ENCODE data around the gene CYP46A1.

CYP46A1 gene

GRCh38 chr14:99686557-99687283 lies 2.6 kb downstream of the CYP46A1 start:
- peaks cover 10% of the 10 kb centered on the region for H3K4me1 Mint-ChIP-seq (ENCODE audit: low read depth)
- no peak overlapping the region for H3K4me3 Mint-ChIP-seq
- no peaks in the 10 kb centered on the region for H3K36me3 Mint-ChIP-seq (ENCODE audit: low read depth)
- no peak overlapping the region for H3K27ac Mint-ChIP-seq
- no peaks in the 10 kb centered on the region for H3K9me3 Mint-ChIP-seq
- peaks cover 27% of the 10 kb centered on the region for H3K27me3 Mint-ChIP-seq

DNA sequence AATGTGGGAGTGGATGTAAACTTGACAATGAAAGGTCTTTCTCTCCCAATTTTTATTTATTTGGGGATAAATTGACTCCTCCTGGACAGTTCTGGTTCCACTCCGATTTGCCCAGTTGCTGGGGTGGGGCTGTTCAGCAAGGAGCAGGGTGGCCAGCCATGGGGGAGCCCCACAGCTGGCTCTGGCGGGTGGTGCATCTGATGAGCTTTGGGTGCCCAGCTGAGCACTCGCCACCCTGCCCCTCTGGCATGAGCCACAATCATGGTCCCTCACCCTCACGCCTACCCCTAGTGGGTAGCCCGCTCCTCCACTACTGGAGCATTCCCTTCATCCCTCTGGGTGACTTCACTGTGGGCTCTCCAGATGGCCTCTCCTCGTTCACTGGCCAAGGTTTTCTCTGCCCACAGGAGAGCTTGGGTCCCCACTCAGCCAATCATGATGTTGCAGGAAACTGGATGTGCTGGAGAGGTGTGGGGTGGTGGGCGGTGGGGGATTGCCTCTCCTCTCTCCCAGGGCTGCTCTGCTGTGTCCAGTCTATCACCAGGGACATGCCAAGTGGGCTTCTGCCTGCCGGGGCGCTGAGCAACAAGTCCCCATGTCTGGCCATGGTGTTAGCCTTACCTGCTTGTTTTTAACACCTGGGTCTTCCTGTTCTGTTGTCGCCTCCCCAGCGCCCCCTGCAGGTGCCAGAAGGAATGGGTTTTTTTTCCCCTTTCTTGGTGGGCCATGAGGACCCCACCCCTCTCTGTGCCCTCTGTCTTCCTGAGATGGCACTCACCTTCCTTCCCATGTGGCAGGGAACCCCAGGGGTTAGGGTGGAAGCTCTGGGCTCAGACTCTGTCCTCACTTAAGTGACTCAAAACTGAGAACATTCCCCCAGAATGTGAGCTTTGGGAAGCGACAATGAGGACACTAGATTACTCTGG lies 3.4 kb downstream of the CYP46A1 start:
- H3K27me3 Mint-ChIP-seq, result peaks cover 27% of the 10 kb centered on the region

DNA sequence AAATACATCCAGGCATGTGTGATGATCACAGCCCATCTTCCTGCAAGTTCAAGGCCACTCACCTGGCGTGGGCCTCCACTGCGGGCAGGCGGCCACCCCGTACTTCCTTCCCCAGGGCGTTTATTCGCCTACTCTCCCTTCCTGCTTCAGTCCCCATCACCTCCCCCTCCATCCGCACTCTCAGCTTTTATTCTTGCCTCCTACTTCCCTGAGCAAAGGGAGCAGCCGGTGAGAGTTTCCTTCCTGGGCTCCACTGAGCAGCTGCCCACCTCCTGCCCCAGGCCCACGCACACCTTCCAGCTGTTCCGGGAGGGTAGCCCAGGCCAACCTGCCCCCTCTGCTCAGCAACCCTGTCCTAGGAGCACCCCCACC lies 4.1 kb downstream of the CYP46A1 start:
- peaks cover 27% of the 10 kb centered on the region for H3K27me3 Mint-ChIP-seq
- peaks cover 7% of the 10 kb centered on the region for H3K4me1 Mint-ChIP-seq (ENCODE audit: low read depth)
- no peaks in the 10 kb centered on the region for H3K36me3 Mint-ChIP-seq (ENCODE audit: low read depth)
- no peak overlapping the region for H3K4me3 Mint-ChIP-seq
- H3K9me3 Mint-ChIP-seq, result no peaks in the 10 kb centered on the region
- H3K27ac Mint-ChIP-seq, result no peak overlapping the region

More for the DNA sequence above, 3.4 kb downstream of the CYP46A1 start:
- no peak overlapping the region for H3K4me3 Mint-ChIP-seq
- no peak overlapping the region for H3K27ac Mint-ChIP-seq
- no peaks in the 10 kb centered on the region for H3K36me3 Mint-ChIP-seq (ENCODE audit: low read depth)
- no peaks in the 10 kb centered on the region for H3K9me3 Mint-ChIP-seq
- H3K4me1 Mint-ChIP-seq (ENCODE audit: low read depth), result peaks cover 9% of the 10 kb centered on the region

- H3K9me3 Mint-ChIP-seq, result no peaks in the 10 kb centered on the region
- H3K4me1 Mint-ChIP-seq (ENCODE audit: low read depth), result peaks cover 7% of the 10 kb centered on the region
- no peaks in the 10 kb centered on the region for H3K36me3 Mint-ChIP-seq (ENCODE audit: low read depth)
- H3K27ac Mint-ChIP-seq, result no peak overlapping the region
- H3K4me3 Mint-ChIP-seq, result no peak overlapping the region
- peaks cover 27% of the 10 kb centered on the region for H3K27me3 Mint-ChIP-seq
These were observed 4.5 kb downstream of the CYP46A1 start for GRCh38 chr14:99688629-99689028.

GRCh38 chr14:99689266-99690236 lies 5.5 kb downstream of the CYP46A1 start:
- Mint-ChIP-seq H3K9me3 (no peaks in the 10 kb centered on the region), H3K27ac (no peak overlapping the region), H3K4me1 (ENCODE audit: low read depth) (peaks cover 7% of the 10 kb centered on the region), H3K27me3 (peaks cover 27% of the 10 kb centered on the region), H3K4me3 (no peak overlapping the region), H3K36me3 (ENCODE audit: low read depth) (no peaks in the 10 kb centered on the region)

GRCh38 chr14:99690636-99691035 lies 6.5 kb downstream of the CYP46A1 start:
- no peaks in the 10 kb centered on the region for H3K9me3 Mint-ChIP-seq
- H3K36me3 Mint-ChIP-seq (ENCODE audit: low read depth), result no peaks in the 10 kb centered on the region
- H3K4me3 Mint-ChIP-seq, result no peak overlapping the region
- no peak overlapping the region for H3K27ac Mint-ChIP-seq
- H3K27me3 Mint-ChIP-seq, result peaks cover 23% of the 10 kb centered on the region
- H3K4me1 Mint-ChIP-seq (ENCODE audit: low read depth), result peaks cover 7% of the 10 kb centered on the region

- no peak overlapping the region for H3K27ac Mint-ChIP-seq
- H3K4me1 Mint-ChIP-seq (ENCODE audit: low read depth), result peaks cover 7% of the 10 kb centered on the region
- H3K27me3 Mint-ChIP-seq, result peaks cover 20% of the 10 kb centered on the region
- H3K4me3 Mint-ChIP-seq, result no peak overlapping the region
- H3K9me3 Mint-ChIP-seq, result no peaks in the 10 kb centered on the region
- no peaks in the 10 kb centered on the region for H3K36me3 Mint-ChIP-seq (ENCODE audit: low read depth)
These were observed 7.2 kb downstream of the CYP46A1 start for GRCh38 chr14:99691111-99691885.

- Mint-ChIP-seq H3K9me3 (no peaks in the 10 kb centered on the region), H3K4me1 (ENCODE audit: low read depth) (peaks cover under 1% of the 10 kb centered on the region), H3K36me3 (ENCODE audit: low read depth) (no peaks in the 10 kb centered on the region), H3K27ac (no peak overlapping the region), H3K4me3 (no peak overlapping the region), H3K27me3 (peaks cover 19% of the 10 kb centered on the region)
These were observed 9.8 kb downstream of the CYP46A1 start for GRCh38 chr14:99693918-99694317.

GRCh38 chr14:99696929-99697328 lies 12.8 kb downstream of the CYP46A1 start:
- H3K36me3 Mint-ChIP-seq (ENCODE audit: low read depth), result no peaks in the 10 kb centered on the region
- H3K27me3 Mint-ChIP-seq, result peaks cover 7% of the 10 kb centered on the region
- H3K9me3 Mint-ChIP-seq, result no peaks in the 10 kb centered on the region
- H3K4me1 Mint-ChIP-seq (ENCODE audit: low read depth), result no peaks in the 10 kb centered on the region
- no peak overlapping the region for H3K4me3 Mint-ChIP-seq
- H3K27ac Mint-ChIP-seq, result no peak overlapping the region

DNA sequence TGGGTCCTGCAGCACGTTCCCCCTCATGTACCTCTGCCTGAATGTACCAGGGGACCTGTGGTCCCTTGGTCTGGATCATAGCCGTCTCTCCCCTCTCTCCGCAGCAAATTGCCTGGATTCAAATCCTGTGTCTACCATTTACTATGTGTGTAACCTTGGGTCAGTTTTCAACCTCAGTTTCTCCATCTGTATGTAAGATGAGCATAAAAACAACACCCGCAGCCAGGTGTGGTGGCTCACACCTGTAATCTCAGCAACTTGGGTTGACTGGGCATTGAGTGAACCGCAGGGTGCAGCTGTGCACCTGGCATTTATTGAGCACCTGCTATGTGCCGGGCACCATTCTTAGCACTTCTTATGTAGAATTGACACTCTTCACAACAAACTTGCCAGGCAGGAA lies 14.1 kb downstream of the CYP46A1 start:
- H3K27ac Mint-ChIP-seq, result no peak overlapping the region
- no peaks in the 10 kb centered on the region for H3K4me1 Mint-ChIP-seq (ENCODE audit: low read depth)
- no peak overlapping the region for H3K4me3 Mint-ChIP-seq
- H3K9me3 Mint-ChIP-seq, result peaks cover 6% of the 10 kb centered on the region
- H3K36me3 Mint-ChIP-seq (ENCODE audit: low read depth), result peaks cover 4% of the 10 kb centered on the region
- H3K27me3 Mint-ChIP-seq, result peaks cover 7% of the 10 kb centered on the region

- no peak overlapping the region for H3K27ac Mint-ChIP-seq
- H3K36me3 Mint-ChIP-seq (ENCODE audit: low read depth), result peaks cover 8% of the 10 kb centered on the region
- H3K4me1 Mint-ChIP-seq (ENCODE audit: low read depth), result no peaks in the 10 kb centered on the region
- peaks cover 7% of the 10 kb centered on the region for H3K27me3 Mint-ChIP-seq
- no peak overlapping the region for H3K4me3 Mint-ChIP-seq
- peaks cover 10% of the 10 kb centered on the region for H3K9me3 Mint-ChIP-seq
These were observed 14.5 kb downstream of the CYP46A1 start for GRCh38 chr14:99698642-99699041.

- no peak overlapping the region for H3K4me3 Mint-ChIP-seq
- no peaks in the 10 kb centered on the region for H3K4me1 Mint-ChIP-seq (ENCODE audit: low read depth)
- H3K27ac Mint-ChIP-seq, result no peak overlapping the region
- H3K27me3 Mint-ChIP-seq, result peaks cover 7% of the 10 kb centered on the region
- peaks cover 9% of the 10 kb centered on the region for H3K36me3 Mint-ChIP-seq (ENCODE audit: low read depth)
- H3K9me3 Mint-ChIP-seq, result peaks cover 12% of the 10 kb centered on the region
These were observed 15.1 kb downstream of the CYP46A1 start for GRCh38 chr14:99699085-99699760.

- H3K4me3 Mint-ChIP-seq, result no peak overlapping the region
- H3K27me3 Mint-ChIP-seq, result peaks cover 7% of the 10 kb centered on the region
- H3K27ac Mint-ChIP-seq, result no peak overlapping the region
- H3K9me3 Mint-ChIP-seq, result peaks cover 17% of the 10 kb centered on the region
- peaks cover 9% of the 10 kb centered on the region for H3K36me3 Mint-ChIP-seq (ENCODE audit: low read depth)
- no peaks in the 10 kb centered on the region for H3K4me1 Mint-ChIP-seq (ENCODE audit: low read depth)
These were observed 15.8 kb downstream of the CYP46A1 start for GRCh38 chr14:99699861-99700260.
